Fibroblast of pulmonary artery (primary cell): Measurements from ENCODE around the gene PDSS2.

Experiments
- DNase-seq: peaks from one replicate; pipeline ENCODE4 v3.0.0-alpha.2; 2010; ENCODE audit warnings: low read depth
- H3K4me3 ChIP-seq: replicated peaks from 2 replicates; pipeline ENCODE4 v1.5.1; 2011; ENCODE audit warnings: low read depth, mild to moderate bottlenecking, control low read depth, low read length, moderate library complexity
- TF ChIP-seq, protein P1 (sequence below): IDR thresholded peaks from 2 replicates; pipeline ENCODE4 v1.5.1; 2011; ENCODE audit warnings: mild to moderate bottlenecking, control low read depth, low read length, inconsistent platforms; ENCODE audit errors: missing control alignments

PDSS2 gene

DNA sequence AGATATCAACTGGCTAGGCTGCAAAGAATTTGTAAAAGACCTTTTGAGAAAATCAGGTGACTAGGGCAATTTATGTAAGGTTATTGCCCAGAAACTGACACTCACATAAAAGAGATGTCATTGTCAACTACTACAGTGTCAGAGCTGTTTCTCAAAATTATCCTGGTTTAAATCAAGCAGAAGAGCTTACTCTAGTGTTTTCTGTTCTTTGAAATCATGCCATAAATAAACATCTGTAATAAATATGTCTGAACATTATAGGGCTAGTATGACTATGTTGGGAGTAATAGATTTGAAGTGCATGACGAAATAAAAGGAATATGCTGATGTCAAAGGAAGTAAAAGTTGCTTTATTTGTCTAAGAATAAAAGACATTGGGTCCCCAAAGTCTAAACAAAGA lies 11.0 kb upstream of the PDSS2 start:
- H3K4me3 ChIP-seq = no peak overlapping the region
- TF ChIP-seq, protein P1, sequence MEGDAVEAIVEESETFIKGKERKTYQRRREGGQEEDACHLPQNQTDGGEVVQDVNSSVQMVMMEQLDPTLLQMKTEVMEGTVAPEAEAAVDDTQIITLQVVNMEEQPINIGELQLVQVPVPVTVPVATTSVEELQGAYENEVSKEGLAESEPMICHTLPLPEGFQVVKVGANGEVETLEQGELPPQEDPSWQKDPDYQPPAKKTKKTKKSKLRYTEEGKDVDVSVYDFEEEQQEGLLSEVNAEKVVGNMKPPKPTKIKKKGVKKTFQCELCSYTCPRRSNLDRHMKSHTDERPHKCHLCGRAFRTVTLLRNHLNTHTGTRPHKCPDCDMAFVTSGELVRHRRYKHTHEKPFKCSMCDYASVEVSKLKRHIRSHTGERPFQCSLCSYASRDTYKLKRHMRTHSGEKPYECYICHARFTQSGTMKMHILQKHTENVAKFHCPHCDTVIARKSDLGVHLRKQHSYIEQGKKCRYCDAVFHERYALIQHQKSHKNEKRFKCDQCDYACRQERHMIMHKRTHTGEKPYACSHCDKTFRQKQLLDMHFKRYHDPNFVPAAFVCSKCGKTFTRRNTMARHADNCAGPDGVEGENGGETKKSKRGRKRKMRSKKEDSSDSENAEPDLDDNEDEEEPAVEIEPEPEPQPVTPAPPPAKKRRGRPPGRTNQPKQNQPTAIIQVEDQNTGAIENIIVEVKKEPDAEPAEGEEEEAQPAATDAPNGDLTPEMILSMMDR = no peak
- no peak for DNase-seq

GRCh38 chr6:107466062-107466461 lies 6.7 kb upstream of the PDSS2 start:
- H3K4me3 ChIP-seq = no peak overlapping the region
- TF ChIP-seq, protein P1 = no peak
- no peak for DNase-seq

GRCh38 chr6:107460083-107460631 lies 793 bp upstream of the PDSS2 start:
- TF ChIP-seq, protein P1 = no peak
- no peak for DNase-seq
- H3K4me3 ChIP-seq = peak overlapping the region; percentile 84

- TF ChIP-seq, protein P1 = no peak
- DNase-seq = peak; percentile 14
- peak overlapping the region; percentile 84 for H3K4me3 ChIP-seq
Measured at GRCh38 chr6:107458672-107459282, 587 bp downstream of the PDSS2 start.

DNA sequence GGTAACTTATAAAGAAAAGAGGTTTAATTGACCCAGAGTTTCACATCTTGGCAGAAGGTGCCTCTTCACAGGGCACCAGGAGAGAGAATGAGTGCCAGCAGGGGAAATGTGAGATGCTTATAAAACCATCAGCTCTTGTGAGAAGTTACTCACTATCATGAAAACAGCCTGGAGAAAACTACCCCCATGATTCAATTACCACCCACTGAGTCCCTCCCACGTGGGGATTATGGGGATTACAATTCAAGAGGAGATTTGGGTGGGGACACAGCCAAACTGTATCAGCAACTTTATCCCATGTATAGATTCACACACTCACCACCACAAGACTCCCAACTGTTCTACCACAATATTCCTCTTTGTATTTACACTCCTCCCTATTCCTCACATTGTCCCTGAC lies 10.6 kb downstream of the PDSS2 start:
- H3K4me3 ChIP-seq = no peak overlapping the region
- TF ChIP-seq, protein P1 = no peak
- no peak for DNase-seq

DNA sequence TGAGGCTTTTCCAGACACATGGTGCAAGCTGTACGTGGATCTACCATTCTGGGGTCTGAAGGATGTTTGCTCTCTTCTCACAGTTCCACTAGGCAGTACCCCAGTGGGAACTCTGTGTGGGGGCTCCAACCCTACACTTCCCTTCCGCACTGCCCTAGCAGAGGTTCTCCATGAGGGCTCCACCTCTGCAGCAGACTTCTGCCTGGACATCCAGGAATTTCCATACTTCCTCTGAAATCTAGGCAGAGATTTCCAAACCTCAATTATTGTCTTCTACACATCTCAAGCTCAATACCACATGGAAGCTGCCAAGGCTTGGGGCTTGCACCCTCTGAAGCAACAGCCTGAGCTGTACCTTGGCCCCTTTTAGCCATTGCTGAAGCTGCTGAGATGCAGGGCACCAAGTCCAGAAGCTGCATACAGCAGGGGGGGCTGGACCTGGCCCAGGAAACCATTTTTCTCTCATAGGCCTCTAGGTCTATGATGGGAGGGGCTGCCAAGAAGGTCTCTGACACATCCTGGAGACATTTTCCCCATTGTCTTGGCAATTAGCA lies 11.6 kb downstream of the PDSS2 start:
- H3K4me3 ChIP-seq = no peak overlapping the region
- DNase-seq = no peak
- TF ChIP-seq, protein P1 = no peak

GRCh38 chr6:107444277-107444676 lies 15.1 kb downstream of the PDSS2 start:
- TF ChIP-seq, protein P1 = no peak
- no peak overlapping the region for H3K4me3 ChIP-seq
- no peak for DNase-seq
